A673 (cell line): Measurements from ENCODE around the gene SEMA5B.

Experiments
- EZH2 ChIP-seq: fragments of 200-600 bp; sonication (generic); IDR thresholded peaks from 2 replicates; pipeline ENCODE4 v1.6.1; 2017; ENCODE audit warnings: borderline replicate concordance, low read depth, mild to moderate bottlenecking, mixed read lengths, antibody characterized with exemption, low read length; ENCODE audit not compliant: poor library complexity, severe bottlenecking
- TF ChIP-seq, protein P1 (sequence below): fragments of 300-800, 200-600 bp; sonication (generic); conservative IDR thresholded peaks from 2 replicates; pipeline ENCODE4 v1.5.1; 2017; ENCODE audit warnings: low read depth, mild to moderate bottlenecking, antibody characterized with exemption, low read length, moderate library complexity, mixed read lengths

DNA sequence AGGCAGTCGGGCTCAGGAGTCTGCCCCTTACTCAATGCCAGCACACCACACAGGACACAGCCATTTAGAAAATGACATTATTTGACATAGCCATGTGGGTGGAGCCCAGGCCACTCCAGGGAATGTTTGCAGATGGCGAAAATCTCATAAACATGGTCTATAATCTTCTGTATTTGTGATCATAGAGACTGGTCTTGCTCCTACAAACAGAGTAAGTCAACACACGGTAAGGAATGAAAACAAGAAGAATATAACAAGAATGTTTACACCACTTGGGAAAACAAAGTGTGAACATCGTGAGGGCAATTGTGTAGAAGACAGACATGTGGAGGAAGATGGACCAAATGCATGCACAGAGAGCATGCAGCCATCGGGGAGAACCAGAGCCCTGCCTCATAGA is 68.2 kb downstream of the SEMA5B start:
- TF ChIP-seq, protein P1, sequence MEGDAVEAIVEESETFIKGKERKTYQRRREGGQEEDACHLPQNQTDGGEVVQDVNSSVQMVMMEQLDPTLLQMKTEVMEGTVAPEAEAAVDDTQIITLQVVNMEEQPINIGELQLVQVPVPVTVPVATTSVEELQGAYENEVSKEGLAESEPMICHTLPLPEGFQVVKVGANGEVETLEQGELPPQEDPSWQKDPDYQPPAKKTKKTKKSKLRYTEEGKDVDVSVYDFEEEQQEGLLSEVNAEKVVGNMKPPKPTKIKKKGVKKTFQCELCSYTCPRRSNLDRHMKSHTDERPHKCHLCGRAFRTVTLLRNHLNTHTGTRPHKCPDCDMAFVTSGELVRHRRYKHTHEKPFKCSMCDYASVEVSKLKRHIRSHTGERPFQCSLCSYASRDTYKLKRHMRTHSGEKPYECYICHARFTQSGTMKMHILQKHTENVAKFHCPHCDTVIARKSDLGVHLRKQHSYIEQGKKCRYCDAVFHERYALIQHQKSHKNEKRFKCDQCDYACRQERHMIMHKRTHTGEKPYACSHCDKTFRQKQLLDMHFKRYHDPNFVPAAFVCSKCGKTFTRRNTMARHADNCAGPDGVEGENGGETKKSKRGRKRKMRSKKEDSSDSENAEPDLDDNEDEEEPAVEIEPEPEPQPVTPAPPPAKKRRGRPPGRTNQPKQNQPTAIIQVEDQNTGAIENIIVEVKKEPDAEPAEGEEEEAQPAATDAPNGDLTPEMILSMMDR = no peak
- no peak for TF ChIP-seq EZH2
